GM18520 (cell line): ENCODE measurements around the gene MBP.

Experiments
- ATAC-seq: cut with Tn5 transposase; IDR thresholded peaks from one replicate; pipeline ENCODE4 v1.9.1; 2021; ENCODE audit not compliant: unreplicated experiment

Gene MBP

DNA sequence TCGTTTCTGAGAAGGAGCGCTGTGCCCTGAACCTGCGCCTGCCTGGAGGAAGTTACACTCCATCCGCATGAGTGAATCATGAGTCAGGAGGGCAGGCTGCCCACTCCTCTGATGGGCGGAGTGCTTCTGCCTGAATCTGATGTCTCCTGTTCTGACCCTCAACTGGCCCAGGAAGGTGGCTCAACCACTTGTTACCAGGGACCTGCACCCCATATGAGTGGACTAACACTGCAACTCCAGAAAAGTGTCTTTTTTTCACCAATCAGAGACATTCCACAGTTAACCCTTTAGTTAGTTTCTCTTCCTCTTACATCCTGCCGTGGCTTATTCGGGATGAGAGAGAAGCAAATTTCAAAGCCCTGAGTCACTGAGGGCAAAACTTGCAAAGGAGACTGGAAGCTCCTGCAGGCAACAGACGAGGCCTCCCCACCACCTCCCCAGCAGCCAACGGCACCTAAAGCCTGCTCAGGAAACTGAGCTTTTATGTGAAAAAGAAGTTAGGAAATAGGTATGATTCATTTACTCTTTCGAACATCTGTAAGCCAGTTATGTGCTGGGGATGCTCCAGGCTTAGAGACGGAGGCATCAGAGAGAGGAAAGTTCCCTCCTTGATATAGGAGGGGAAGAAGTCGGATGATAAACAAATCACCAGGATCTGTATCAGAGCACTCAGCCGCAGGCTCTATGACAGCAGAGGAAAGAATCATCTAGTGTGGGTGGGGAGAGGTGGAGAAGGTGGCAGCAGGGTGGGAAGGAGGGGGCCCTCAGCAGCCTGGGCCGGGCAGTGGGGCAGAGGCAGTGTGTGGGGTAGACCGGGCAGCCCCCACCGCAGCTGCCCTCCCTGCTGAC lies 30.9 kb downstream of the MBP start:
- ATAC-seq = peak; percentile 22

DNA sequence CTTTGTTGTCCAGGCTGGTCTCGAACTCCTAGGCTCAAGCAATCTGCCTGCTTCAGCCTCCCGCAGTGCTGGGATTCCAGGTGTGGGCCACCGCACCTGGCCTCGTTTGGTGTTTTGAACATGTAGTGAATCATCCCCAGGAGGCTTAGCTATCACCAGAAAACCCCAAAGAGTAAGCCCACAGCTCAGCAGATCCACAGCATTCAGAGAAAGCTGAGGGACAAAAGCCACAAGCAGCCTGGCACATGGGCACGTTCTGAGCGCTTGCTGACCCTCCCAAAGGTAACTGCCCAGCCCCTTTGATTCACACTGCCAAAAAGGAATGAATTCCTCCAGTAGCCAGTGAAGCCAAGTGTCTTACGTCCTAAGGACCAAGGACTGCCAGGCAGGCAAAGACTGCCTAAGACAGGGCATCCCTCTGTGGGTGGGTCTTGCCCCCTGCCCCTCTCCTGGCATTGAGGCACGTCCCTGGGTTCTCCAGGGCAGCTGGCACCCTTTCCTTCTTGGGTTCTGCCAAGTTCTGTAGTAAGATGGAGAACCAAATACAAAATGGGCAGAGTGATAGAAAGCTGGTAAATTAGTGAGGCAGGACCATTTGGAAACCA lies 31.7 kb downstream of the MBP start:
- no peak for ATAC-seq

DNA sequence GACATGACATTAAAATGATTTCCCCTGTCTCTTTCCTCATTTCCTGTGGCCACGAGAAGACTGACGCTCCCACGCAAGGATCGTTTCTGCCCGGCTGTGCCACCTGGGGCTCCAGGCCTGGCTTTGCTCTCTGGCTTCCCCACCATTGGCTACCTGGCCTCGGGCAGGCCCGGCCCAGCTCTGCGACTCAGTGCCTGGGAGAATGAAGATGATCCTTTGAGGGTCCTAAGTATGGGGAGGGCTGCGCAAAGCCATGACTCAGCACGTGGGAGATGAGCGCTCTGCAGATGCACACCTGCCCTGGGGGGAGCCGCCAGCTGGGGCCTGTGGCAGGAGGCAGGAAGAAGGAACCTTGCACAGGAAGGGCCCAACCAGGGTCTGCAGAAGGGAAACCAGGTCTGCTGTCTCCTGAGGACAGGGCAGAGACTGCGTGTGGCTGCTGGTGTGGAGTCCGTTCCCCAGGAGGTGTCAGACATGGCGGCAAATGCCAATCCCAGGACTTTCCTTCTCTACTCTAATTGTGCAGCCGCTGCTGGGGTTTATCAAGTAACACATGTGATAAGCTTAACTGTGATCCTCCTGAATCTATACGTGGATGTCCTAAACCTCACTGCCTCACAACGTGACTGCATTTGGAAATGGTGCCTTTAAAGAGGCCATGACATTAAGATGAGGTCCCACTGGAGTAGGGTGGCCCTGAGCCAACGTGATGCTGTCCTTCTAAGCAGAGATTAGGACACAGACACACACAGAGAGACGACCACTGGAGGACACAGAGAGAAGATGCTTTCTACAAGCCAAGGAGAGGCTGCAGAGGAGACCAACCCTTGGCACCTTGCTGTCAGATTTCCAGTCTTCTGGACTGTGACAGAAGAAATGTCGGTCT lies 32.9 kb downstream of the MBP start:
- no peak for ATAC-seq

DNA sequence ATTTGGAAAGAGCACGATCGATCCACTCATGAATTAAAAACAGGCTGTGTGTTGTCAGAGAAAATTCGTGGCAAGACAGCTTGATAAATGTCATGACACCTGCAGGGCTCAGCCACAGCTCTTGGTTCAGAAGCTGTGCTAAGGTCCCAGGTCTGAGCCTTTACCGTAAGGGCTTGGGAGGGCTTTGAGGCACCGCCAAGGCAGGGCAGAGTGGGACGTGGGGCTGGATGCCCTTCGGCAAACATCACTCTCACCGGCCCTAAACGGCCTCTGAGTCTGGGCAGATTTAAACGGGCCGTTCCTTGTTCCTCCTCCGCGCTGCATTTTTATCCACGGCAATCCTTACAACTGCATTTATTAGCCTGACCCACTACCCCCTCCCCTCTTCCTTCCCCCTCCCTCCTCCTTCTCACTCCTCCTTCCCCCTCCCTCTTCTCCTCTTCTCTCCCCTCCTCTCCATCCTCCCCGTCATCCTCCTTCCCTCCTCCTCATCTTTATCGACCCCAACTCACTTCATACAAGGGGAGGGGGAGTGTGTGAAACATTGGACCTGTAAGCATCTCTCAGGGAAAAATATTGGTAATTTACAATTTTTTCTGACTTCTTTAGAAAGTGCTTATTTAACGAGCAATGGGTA lies 33.9 kb downstream of the MBP start:
- ATAC-seq = no peak

DNA sequence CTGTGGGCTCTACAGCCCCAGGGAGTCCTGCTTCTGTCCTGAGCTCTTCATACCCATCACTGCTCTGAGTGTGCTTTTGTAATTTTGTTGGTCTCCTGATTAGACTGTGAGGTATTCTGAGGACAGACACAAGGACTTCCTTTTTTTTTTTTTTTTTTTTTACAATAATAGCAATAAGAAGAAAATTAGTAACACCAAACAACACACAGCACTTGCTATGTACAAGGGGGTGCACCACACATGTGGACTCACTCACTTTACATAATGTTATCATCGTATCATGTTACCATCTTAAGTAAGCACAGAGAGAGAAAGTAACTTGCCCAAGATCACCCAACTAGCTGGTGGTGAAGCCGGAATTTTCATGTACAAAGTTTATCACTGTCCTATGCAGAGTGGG lies 34.6 kb downstream of the MBP start:
- ATAC-seq = no peak

DNA sequence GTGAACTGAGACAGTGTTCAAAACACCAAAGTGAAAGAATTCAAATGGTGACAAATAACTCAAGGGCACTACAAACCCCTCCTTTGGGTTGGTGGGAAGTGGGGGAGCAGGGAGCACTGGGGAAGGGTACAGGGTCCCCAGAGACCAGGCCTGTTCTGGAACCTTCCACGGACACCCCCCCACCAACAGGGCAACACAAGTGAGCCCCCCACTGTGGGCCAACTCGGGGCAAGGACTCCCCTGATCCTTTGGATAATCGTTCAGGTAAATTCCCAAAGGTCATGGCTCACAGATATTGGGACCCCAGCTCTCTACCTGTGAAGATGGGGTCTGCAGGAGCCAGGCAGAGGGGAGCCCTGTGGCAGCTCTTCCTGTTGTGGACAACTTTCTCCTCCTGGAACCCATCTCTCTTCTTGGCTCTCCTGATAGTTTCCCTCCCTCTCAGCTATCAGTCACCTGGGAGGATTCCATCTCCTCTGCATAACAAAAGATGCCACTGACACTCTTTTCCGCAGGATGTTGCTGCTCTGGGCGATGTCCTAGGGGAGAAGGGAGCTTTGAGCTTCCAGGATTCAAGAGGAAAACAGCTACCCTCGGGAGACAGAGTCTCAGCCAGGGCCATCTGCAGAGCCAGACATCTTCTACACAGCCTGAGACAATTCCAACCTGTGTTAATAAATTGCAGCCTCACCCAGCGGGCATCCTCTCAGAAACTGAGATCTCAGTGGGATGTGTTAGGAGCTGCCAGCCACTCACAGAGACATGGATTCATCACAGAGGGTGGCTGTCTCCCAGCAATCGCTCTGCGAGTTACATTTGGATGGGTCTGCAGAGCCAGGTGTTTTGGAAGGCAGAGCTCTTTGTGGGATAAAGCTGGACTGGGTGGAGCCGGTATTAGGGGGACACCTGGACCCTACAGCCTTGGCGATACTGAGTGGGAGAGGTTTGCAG lies 35.4 kb downstream of the MBP start:
- ATAC-seq = no peak

DNA sequence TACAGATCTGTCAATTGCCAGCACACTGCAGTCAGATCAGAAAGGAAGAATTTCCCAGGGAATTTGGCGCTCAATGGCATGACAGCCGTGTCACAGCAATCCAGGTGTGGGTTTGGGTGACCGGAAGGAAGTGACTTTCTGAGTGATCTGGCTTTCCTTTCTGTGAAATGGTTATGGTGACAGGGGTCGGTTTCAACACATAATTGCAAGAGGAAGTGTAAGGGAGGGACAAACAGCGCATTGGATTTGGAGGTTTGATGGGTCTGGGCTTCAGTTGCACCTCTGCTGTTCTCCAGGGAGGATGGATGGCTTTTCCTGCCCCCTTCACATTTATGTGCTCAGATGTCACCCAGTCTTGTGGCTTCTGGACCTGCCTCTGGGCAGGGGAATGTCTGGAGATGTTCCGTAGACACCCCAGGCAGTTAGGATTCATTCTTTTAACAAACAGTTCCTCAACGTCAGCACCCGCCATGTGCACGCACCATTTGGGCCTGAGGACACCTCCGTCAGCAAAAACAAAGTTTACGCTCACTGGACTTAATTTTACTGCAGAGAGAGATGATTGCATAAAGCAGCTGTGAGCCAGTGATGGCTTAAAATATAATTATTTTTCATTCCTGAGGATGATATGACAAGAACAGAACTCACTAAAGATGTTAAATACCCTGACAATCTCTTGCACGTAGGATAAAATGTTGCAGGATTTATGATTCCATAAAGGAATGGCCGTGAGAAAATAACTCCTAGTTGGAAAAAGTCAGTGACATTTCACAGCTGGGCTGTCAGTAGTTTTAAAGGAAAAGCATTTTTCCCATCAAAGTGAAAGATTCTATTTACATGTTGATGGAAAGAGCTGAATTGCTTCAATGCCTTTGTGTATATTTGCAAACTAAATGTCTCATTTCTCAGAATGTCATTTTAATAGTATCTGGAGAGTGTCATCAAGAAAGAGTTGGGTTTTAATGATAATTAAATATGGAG lies 36.9 kb downstream of the MBP start:
- ATAC-seq = no peak

DNA sequence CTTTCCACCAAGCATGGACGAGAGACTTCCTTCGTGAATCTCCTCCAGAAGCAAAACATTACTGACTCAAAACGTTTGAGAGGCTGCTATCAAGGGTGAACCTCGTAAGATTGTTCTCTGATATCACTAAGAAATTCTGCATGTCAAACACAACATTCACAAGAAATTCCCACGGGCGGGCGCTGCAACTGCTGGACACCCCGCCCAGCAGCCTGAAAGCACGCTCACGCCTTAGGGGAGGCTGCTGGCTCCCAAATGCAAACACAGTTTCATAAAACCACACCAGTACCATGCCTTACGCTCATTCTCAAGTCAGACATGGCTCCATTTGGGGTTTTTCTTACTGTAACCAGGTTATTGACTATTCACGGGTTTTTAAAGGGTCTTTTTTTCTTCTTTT lies 39.0 kb downstream of the MBP start:
- ATAC-seq = no peak

DNA sequence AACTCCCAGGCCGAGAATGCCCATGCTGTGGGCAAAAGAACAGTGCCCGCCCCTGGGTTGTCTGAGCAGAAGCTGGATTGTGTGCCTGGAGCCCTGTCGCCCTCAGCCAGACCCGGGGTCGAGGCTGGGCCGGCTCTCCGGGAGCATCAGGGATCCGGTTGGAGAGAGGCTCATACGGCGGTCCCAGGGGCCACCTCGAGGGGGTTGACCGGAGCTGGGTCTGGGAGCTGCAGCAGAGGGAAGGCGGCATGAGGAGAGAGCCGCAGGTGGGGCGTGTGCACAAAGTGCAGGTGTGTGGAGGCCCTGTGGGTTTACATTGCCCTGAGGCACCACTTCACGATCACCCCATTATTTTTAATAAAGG lies 39.5 kb downstream of the MBP start:
- no peak for ATAC-seq

DNA sequence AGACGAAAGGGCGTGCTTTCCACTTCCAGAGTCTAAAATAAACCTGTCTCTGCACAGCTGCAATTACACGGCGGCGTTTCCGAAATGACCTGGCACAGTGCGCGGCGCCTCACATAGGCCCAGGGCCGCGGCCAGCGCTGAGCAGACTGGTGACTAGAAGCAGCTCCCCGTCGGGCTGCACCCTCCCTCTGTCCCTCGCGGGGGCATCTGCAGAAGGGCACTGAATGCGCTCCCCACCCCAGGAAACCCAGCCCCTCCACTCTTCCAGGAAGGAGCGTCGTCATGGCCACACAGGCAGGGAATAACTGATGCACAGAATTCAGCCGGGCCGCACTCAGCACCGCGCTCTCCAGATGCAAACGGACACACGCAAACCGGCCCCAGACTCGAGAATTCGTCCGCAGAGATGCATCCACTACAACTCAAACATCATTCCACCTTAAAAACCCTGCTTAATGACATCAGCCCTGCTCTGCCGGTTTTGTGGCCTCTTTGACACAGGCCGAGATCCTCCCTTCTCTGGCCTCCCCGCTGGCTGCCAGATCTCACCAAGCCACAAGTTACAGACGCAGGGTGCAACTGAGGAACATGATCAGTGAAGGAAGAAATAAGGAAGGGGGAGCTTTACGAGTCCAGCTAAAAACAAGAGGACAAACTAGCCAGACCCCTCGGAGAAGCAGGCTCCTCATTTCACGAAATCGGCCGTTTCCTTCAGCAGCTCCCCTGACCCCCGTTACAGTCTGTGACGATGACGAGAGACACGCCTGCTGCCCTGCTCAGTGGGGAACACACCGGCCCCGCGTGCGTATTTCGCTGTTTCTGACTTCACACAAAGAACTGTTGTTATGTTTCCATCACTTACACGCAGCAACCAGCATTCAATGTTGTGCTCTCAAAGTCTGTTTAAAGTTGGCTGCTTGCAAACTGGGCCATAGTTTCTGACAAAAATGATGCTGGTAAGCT lies 40.2 kb downstream of the MBP start:
- no peak for ATAC-seq

DNA sequence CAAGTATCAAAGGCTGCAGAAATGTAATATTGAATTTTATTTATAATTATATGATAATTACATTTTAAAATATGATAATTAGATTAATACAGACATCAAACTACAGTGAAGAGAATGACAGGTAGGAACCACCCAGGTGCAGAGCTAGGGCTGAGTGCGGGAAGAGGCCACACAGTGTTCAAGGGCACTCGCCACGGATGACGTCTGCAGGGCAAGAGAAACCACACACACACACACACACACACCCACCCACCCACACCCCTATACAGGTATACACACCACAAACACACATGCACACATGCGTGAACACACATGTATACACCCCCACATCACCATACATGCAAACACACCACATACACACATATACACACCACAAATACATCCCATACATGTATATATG lies 41.2 kb downstream of the MBP start:
- ATAC-seq = no peak

DNA sequence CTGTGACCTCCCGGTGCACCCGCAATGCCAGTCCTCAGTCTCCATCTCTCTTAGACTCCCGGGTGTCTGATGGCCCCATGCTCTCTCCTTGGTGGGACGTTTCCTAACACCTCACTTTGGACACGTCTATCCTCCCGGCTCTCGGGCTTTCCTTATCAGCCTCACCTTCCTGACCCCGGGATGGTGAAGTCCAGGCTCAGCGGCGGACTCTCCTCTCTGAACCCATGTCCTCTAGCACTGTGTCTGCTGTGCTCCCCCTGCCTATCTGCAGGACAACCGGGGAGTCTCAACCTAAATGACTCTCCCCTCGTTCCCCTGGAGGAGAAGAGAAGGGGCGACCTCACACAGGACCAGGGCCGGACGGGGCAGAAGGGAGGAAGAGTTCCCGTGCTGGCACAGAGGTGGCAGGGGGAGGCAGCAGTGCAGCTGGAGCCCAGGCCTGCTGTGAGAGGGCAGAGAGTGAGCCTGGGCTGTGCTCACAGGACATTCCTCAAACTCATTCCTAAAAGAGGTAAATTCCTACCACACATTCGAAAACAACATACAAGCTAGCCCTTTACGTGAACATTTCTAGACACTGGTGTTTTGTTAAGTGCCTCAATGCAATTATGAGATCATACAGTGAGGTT lies 41.9 kb downstream of the MBP start:
- no peak for ATAC-seq

DNA sequence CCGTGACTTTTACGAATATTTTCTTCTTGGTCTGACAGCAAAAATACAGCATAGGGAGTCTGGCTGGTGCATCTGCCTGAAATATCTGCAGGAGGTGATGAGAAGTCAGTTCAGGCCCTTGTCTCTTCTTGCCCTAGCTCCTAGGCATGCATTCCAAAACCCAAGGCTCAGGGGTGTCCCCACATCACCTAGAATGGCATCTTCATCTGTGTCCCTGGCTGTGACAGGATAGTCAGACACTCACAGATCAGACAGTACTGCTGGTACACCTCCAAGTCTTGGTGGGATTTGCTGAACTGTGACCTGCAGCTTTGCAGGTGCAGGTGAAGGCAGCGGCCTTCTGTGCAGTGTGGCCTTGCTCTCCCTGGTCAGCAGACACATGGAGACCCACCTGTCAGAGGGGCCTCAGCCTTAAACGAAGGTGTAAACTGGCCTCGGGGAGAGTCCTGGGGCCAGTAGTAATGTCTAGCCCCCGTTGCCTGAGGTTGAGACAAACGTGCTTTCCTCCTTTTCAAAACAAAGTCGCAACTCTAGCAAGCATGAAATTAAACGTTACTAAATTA lies 42.8 kb downstream of the MBP start:
- ATAC-seq = no peak

DNA sequence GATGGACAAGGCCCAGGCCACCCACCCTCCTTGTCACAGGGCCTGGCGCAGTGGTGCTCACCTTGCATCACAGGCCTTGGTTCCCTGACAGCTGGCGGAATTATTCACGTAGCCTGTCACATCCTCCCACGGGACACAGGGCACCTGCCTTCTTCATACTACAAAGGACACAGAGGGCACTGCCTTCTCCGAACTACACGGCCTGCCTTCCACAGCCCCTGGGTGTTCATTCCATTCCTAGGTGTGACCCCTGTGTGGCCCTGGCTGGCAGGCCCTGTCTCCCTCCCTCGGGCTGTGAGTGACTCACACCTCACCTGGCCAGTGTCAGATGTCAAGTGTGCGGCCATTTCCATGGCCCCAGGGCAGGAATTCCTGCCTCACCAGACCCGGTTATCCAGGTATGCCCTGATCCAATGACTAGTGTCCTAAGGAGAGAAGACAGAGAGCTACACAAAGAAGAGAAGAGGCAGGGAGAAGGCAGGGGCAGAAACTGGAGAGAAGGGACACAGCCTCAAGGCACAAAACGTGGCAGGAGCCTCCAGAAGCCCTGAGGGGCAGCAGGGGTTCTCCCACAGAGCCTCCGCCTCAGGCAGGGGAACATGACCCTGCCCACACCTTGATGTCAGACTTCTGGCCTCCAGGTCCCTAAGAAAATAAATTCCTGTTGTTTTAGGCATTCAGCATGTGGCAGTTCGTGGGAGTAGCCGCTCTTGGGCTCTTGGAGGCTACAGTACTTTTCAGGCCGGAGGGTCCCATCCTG lies 43.4 kb downstream of the MBP start:
- no peak for ATAC-seq

DNA sequence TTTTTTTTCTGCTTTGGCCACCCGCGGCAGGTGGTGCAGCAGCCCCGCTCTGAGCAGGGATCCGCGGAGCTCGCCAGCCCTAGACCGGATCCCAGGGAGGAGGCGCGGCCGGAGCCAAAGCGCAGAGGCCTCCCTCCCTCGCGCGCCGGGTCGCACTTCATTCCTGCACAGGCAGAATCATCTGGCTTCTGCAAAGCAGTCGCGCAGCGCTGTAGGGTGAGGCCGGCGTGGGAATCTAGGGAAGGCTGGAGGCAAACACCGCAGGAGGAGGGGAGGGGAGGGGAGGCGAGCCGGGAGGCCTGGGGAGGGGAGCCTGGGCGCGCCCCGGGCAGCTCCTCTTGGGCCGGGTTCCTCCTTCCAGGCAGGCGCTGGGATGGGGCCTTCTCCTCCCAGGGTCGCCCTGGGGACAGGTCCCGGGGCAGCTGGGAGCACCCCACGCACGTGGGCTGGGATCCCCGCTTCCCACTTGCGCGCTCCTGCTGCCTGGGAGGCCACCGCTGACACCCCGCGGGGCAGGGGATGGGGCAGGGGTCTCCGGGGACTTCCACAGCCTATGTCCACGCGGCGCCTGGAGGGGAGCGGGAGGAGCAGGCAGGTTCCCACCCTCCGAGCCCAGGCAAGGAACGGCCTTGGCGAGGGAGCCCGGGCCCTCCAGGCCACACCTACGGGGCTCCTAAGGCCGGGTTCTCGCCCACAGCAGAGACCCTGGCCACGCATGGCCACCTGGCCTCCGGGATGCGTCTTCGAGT lies 45.0 kb downstream of the MBP start:
- no peak for ATAC-seq
